Anterior cingulate cortex (tissue), 58 donors: Measurements from ENCODE around the gene SDK1.
"Not testable (repeated sequence)": the region's sequence is repeated elsewhere in the genome, so short reads cannot be mapped to it uniquely, and the experiment has no call there.

Experiments used
- DNase-seq, 58 donors: peaks; one replicate each; lab custom pipeline; 2025; lab: John Stamatoyannopoulos, UW

The SDK1 gene

DNA sequence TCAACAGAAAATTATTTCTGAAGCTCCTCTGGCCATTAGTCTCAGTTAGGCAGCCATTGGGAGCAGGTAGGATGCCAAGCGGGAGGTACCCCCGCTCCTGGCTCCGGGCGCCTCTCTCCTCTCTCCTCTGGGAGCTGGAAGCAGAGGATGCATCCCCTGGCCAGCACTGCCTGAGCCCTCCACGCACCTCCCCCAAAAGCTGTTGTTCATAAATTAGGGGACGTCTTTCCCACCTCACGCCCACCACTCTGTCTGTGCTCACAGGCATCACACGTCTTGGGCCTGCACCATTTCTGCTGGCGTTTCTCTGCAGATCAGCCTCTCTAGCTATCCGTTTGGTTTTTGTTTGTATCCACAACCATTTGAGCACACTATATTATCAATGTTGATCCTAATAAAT is 772.0 kb downstream of the SDK1 start:
- no peak for DNase-seq

DNA sequence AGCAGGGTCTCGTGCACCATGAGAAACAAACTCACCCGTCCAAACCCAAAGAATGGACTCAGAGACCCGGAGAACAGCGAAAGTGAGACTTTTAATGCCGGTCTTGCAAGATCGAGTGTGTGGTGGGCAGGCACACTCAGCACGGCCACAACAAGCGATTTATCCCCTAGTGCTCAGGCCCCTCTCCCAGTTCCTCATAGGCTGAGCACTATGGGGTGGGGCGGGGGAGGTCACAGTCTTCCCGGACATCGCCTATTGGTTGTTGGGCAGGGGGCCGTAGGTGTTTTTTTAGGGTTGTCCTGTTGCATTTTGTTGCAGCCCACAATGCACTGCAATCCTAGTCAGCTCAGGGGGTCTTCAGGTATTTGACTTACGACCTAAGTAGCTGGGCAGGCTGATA is 772.7 kb downstream of the SDK1 start:
- DNase-seq = no peak

DNA sequence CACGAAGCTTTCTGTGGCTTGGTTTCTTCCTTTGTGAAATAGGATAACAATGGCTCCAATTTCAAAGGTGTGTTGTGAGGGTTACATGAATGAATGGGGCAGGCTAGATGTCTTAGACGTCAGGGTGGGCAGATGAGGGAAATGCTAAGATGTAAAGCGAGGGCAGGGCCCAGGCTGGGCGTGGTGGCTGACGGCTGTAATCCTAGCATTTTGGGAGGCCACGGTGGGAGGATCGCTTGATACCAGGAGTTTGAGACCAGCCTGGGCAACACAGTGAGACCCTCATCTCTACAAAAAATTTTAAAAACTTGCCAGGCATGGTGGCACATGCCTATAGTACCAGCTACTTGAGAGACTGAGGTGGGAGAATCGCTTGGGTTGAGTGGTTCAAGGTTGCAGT is 773.4 kb downstream of the SDK1 start:
- DNase-seq = no peak

DNA sequence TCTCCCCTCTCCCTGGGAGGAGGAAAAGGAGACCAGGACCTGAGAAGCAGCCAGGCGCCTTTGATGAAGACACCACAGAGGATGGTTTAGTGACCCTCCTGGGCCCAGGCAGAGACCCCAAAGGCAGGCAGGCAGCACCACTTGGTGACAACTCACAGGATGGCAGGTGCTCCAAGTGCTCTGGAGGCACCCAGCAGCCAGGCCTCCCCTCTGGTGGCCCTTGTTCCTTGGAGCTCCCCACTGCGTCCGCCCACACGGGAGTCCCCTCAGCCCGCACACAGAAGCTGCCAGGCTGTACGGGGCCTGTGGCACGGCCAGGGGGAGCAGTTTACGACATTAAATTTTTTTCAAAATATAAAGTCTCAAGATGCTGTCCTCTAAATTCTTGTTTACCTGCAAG is 773.9 kb downstream of the SDK1 start:
- DNase-seq = no peak

DNA sequence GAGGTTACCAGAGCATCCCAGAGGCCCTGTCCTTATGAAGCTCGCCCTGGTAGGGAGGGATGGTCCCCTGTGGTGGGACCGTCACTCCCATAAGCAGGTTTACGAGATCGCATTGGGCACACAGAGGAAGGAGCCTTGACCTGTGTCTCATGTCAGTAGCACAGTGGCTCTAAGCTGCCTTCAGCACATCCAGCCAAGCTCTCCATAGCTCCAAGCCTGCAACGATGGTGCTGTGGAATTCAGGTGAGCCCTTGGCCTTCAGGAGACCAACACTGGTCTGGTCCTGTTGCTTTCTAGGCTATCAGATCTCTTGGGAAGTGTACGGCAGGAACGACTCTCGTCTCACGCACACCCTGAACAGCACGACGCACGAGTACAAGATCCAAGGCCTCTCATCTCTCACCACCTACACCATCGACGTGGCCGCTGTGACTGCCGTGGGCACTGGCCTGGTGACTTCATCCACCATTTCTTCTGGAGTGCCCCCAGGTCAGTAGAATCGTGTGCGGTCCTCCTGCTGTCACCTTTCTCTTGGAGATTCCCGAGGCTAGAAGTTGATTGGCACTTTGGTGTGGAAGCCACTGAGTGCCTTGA is 775.7 kb downstream of the SDK1 start:
- DNase-seq = no peak

DNA sequence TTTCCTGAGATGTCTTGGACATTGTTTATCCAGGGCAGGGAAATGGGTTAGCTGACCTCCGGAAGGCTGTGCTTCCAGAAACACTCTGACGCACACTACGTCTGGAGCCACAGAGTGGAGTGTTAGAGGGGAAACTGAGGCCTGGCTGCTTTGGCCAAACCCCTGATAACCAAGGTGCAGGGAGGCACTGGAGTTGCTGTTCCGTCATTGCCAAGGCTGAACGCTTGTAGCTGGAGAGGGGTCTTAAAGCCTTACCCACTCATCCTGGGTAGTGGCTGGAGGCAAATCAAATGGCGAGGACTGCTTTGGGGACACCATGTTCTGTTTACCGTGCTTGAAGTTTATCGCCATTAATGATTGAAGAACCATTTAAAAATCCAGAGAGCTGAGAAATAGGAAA is 776.9 kb downstream of the SDK1 start:
- DNase-seq = no peak

DNA sequence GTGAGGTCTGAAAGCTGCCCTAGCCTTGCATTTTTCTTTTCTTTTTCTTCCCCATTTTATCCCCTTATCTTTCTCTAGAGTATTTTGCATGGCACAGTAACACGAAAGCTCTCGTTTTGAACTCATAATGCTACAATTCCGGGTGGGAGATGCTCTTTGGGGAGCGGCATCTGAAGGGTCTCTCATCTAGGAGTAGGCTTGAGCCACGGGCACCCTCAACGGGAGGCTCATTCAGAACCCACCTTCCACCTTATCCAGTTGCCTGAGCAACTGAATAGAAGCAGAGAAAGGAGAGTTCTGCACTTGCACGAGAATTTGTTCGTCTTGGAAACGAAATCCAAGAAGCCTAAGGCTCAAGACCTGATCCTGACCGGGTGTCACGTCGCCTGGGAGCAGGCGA is 777.5 kb downstream of the SDK1 start:
- DNase-seq = no peak

DNA sequence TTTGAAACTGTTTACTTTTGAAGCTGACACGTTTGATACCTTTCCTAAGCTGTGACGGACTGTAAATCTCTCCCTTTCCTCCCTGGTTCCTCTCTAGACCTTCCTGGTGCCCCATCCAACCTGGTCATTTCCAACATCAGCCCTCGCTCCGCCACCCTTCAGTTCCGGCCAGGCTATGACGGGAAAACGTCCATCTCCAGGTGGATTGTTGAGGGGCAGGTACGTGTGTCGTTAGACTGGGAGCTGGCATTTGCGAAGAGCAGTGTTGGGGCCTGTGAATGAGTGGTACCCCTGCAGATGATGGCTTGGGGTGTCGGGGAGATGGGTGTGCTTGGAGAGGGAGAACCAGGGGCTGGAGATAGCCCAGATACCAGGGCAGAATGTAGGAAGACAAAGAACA is 778.3 kb downstream of the SDK1 start:
- DNase-seq = no peak

DNA sequence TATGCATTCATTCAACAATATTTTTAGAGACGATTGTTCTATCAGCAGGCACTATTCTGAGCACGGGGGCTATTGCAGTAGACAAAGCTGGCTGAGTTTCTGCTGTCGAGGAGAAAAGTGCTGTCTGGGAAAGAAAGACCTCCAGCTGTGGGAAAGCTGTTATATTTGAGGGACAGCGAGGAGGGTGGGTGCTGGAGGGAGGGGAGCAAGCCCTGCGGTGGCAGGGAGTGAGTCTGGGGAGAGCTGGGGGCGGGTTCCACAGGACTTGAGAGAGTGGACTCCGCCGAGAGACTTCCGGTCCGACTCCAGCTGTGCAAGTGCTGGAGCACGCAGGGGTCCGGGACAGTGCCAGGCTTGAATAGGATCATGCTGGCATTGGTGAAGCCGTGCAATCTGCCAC is 778.9 kb downstream of the SDK1 start:
- peak in 1 of 58 donors; percentile 2 for DNase-seq

DNA sequence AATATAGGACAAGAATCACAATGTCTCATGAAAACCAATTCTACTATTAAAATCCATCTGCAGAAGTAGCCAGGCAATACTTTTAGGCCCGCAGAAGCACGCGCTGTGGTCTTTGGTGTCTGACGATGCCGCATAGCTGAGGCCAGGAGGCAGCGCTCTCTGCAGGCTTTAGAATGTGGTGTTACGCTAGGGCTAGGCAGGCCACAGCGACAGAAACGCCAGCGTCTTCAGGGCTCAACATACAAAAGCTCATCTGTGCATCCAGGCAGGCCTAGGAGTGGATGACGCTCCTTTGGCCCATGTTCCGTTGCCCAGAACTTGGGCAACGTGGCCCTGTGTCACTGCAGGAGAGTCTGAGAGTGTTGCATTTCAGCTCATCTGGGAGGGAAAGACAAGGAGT is 779.9 kb downstream of the SDK1 start:
- DNase-seq = no peak

DNA sequence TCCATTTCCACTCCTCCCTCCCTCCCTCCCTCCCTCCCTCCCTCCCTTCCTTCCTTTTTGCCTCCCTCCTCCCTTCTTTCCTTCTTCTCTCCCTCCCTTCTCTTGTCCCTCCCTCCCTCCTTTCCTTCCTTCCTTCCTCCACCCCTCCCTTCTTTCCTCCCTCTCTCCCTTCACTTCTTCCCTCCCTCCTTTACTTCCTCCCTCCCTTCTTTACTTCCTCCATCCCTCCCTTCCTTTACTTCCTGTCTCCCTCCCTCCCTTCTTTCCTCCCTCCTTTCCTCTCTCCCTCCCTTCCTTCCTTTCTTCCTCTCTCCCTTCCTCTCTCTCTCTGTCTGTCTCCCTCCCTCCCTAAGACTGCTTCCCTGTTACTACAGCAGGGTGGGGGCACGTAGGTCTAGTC is 782.5 kb downstream of the SDK1 start:
- no peak for DNase-seq

DNA sequence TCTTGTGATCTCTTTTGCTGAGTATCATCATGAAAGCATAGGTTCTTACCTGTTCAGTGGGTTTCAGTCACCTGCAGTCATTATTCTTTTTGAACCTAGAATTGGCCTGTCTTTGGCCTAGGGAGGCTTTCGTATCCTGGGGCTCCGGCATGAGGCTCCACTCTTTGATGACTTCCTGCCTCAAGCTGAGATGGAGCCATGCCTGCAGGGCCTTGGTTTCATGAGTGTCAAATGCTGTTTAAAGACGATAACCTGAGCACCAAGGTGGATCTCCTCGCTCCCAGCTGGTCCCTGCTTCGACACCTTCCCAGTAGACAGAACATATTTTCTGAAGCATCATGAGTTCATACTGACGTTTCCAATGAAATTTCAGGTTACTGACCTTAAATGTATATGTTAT is 783.2 kb downstream of the SDK1 start:
- DNase-seq = no peak

DNA sequence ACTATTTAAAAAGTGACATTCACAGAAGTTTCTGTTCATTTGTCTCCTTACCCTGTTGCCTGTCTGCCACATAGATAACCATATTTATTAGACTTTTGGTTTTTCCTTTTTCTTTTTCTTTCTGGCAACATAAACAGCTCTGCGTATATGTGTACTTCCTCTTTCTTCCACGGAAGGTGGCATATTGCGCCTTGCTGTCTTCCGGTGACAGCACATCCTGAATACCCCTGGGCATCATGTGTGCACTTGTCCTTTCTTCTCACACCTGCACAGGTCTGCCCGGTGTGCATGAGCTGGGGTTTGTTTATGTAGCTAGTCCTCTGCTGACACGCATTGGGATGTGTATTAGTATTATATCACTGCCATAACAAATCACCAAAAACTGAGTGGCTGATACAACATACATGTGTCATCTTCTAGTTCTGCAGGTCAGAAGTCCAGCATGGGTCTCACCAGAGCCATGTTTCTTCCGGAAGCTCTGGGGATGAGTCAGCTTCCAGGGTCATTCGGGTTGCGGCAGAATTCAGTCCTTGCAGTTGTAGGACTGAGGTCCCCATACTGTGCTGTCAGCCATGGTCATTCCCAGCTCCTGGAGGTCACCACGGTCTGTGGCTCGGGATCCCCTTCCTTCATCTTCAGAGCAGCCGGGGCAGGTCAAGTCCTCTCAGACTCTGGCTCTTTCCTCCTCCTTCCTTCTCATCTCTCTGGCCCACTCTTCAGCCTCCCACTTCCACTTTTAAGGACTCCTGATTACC is 785.1 kb downstream of the SDK1 start:
- no peak for DNase-seq

DNA sequence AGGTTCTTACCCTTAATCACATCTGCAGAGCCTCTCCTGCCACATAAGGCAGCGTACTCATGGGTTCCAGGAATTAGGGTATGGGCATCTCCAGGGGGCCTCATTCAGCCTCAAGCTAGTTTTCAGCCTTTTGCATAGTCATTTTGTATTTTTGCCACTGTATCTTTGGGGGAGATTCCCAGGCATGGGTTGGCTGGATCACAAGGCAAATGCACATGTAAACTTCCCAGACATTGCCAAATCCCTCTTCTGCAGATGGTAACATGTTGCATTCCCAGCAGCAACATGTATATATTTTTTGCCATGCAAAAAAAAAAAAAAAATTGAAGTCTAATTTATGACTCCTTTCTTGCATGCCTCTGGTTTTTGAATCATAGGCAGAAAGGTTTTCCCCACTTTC is 785.7 kb downstream of the SDK1 start:
- DNase-seq = no peak

DNA sequence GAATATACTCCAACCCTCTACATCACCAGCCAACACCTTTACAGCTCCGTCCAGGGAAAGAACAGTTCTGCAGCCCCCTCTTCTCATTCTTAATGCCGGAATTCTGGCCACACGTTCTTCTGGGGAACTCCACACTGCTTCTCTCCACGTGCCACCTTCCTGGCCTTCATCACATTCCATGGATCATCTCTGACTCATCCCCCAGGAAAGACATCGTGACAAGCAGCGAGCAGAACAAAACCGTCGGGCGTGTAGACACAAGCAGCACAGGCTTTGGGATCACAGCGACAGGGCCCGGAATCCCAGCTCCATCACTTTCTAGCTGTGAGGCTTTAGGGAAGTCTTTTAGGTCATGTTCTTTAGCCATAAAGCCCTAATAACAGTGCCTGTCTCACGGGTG is 790.7 kb downstream of the SDK1 start:
- DNase-seq = no peak

DNA sequence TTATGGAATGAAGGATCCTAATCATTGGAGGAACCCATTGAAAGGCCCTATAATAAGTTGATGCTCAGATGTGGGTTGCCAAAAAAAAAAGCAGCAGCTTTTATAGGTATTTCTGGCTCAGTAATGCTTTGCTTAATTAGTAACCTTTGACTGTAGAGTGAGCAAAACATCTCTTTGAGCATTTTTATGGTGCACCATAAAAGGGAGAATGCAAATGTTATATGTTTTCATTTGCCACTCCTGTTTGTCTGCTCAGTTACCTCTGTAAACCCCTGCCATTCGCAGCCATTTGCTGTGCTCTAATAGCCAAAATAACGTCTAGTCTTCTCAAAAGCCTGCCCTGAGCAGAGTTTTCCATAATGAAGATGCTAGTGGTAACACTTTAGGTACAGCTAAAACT is 792.0 kb downstream of the SDK1 start:
- DNase-seq = no peak

DNA sequence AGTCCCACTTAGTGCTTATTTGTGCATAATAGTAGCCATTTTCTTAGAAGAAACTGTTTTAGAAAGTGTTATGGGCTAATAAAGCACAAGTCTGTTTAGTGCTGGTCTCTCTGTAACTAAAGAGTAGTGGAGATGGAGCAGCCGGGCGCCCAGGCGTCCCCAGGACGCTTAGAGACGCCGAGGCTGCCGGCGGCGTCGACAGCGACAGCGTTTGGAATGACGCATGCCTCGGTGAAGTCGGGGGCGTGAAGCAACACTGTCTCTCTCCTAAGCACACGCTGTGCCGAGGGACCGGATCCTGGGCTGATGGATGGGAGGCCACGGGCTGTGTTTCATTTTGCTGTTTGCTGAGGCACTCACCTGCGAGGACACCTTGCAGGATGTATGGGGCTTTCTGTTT is 792.4 kb downstream of the SDK1 start:
- DNase-seq = no peak

DNA sequence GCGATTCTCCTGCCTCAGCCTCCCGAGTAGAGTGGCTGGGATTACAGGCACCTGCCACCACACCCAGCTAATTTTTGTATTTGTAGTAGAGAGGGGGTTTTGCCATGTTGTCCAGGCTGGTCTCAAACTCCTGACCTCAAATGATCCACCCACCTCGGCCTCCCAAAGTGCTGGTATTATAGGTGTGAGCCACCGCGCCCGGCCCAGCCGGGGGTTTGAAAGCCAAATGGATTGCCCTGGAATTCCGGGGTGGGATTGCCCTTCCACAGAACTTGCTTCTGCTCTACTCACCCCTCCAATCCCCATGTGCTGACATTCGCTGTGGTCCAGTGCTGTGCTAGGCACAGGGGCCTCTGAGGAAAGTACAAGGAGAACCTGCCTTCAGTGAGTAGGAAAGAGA is 793.1 kb downstream of the SDK1 start:
- not testable (repeated sequence) for DNase-seq

DNA sequence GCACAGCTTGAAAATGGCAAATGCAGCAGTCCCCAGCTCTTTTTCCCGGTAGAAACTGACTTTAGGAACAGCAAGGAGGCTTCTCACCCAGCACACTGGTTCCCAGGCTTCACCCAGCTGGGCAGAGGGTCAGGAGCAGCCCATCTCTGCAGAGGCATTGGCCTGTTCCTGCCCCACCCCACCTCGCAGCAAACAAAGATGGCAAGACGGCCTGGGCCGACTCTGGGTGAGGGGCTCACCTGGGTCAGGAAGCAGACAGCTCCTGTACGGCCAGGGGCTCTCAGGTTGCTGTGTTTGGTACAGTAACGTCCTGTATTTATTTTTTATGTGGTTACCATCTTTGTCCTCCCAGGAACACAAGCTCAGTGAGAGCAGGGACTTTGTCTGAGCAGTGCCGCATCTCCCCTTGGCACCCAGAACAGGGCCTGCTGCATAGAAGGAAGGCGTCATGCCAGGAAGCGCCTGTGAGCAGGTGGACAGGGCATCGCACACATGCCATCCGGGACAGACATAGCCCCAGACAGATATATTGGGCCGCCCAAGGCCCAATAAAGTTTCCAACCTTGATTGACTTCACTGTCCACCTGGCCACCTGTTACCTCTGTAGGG is 796.1 kb downstream of the SDK1 start:
- no peak for DNase-seq

DNA sequence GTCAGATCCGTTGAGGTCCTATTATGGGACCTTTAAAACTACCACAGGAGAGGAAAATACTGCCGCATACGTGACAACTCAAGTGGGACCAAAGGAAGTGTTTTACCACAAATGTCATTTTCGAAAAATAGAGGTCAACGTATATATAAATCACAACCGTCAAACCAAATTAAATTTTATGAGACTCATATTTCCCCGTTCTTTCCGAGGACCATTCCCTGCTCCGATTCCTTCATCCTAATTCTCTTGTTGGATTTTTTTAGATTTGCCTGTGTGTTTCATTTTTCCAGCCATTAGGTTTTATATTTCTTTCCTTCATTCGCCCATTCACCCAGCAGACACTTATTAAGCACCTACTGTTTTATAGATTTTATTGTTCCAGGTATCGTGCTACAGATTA is 797.1 kb downstream of the SDK1 start:
- no peak for DNase-seq

DNA sequence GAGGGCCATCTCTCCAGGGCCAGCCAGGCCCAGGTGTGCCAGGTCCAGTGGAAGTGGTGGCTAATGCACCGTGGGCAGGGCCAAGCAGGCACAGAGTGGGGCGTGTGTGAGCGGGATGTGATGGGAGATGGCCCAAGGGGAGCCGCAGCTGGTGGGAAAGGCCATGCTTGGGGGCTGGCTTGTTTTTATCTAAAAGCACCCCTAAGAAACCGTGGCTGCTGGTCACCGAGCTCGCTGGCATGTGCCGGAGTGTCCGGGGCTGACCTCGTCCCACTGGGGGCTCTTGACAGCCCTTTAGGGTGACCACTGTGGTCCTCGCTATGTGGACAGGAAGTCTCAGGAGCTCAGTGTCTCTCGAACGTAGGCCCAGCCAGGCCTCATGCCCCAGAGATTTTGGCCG is 798.6 kb downstream of the SDK1 start:
- DNase-seq = no peak

DNA sequence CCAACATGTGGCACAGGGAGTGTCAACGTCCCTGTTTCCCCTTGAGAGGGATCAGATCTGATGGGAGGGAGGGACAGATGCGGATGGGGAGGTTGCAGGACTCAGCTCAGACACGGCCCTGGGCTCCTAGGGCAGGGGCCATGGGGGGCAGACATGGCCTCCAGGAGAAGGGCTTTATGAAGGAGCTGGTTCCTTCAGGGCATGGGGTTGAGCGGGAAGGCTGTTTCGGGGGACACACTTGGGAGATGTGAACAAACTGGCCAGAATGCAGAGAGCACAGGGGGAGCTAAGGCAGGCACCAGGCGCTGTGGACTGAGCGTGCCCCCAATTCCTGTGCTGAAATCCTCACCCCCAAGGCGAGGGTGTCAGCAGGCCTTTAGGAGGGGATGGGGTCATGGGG is 799.1 kb downstream of the SDK1 start:
- DNase-seq = no peak
